GM18507 (cell line): Measurements from ENCODE around the gene GDF15.

Source experiments
- DNase-seq: peaks from one replicate; pipeline ENCODE4 v3.0.0; 2011; ENCODE audit warnings: low read depth; ENCODE audit not compliant: insufficient read length; ENCODE audit errors: extremely low spot score
- FAIRE-seq: peaks from 2 replicates; lab custom pipeline; 2011; peaks lifted over from hg19 to GRCh38; lab: Jason Lieb, UNC

Gene GDF15

GRCh38 chr19:18426416-18426767 lies 40.4 kb downstream of the GDF15 start:
- FAIRE-seq (no peak), DNase-seq (no peak)

DNA sequence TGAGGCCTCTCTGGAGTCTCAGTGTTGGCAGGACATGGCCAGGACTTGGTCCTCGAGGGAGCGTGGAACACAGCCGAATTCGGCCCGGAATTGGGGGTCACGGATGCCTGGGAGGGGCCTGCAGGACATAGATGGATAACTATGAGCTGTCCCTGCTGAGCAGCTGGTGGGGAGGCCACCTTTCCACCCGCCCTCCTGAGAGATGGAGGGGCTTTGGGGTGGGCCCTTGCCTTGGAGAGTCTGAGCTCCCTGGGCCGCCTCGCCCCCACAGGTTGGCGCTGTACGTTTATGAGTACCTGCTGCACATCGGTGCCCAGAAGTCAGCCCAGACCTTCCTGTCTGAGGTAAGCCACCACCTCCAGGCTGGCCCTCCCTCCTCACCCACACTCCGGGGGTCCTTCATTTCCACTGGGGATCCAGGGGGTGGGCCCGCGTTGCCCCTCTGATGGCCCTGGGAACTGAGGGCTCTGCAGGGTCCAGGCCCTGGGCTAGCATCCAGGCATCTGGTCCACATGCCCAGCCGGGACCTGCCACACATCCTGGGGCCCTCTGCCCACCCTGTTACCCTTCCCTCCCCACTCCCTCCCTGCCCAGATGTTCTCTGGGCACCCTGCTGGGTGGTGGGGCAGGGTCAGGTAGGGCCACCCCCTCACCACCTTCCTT lies 41.3 kb downstream of the GDF15 start:
- FAIRE-seq (no peak), DNase-seq (no peak)

GRCh38 chr19:18427743-18428113 lies 41.8 kb downstream of the GDF15 start:
- DNase-seq (no peak), FAIRE-seq (no peak)

- no peak for FAIRE-seq
- no peak for DNase-seq
These were observed 42.3 kb downstream of the GDF15 start for GRCh38 chr19:18428173-18428786.

GRCh38 chr19:18428787-18429674 lies 43.1 kb downstream of the GDF15 start:
- DNase-seq (peak; percentile 74), FAIRE-seq (peak; percentile 93)

DNA sequence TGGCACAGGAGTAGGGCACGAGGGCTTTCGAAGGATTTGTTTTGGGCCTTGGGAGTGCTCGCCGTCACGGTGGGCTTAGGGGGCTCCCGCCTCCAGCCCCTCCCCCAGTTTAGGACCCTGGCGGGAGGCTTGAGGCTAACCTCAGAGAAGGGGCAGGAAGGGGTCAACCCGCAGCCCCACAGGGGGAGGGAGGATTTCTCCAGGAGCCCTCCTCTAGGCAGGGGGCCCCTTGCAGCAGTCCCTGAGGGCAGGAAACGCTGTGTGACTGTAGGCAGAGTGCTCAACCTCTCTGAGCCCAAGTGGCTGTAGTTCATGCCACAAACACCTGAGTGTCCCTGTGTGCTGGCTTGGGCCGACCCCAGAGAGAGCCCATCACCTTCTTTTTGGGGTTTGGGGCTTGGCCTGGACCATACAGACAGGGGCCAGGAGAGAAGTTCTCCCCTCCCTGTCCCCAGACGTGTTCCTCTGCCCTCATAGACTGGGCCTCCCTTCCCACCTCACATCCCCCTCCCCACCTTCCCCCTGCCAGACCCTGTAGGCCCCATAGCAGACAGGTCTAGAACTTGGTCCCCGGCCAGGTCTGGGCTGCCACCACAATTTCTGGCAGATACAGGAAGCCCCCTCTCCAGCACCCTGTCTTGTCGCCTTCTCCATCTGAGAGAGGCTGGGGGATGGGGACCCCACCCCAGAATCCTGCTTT lies 43.9 kb downstream of the GDF15 start:
- DNase-seq (no peak), FAIRE-seq (peak; percentile 53)

DNA sequence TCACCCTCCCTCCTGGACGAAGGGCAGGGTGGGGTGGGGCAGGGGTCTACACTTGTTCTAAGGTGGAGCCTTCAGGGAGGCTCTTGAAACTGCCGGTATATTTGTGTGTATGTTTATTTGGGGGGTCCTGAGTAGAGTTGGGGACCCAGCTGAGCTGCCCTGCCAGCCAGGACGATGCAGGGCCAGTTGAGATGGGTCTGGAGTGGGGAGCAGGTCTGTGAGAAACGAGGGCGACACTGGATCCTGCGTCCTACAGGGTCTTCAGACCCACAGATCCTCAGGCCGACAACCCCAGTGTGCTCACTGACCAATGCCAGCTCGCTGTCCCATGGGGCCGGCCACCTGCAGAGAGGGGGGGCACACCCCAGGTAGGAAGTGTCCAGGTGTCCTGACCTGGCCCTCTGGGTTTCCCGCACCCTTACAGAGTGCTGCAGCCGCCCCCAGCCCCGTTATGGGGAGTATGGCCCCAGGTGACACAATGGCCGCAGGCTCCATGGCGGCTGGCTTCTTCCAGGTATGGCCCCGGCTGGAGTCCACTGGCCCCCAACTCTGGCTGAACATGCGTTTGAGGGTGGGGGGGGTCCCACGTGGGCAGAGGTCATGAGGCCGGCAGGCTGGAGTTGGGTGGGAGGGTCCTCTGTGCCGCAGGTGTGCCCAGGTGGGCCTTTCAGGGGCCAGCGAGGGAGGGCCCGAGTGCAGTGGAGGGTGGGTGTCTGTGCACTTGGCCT lies 44.6 kb downstream of the GDF15 start:
- DNase-seq: no peak

DNA sequence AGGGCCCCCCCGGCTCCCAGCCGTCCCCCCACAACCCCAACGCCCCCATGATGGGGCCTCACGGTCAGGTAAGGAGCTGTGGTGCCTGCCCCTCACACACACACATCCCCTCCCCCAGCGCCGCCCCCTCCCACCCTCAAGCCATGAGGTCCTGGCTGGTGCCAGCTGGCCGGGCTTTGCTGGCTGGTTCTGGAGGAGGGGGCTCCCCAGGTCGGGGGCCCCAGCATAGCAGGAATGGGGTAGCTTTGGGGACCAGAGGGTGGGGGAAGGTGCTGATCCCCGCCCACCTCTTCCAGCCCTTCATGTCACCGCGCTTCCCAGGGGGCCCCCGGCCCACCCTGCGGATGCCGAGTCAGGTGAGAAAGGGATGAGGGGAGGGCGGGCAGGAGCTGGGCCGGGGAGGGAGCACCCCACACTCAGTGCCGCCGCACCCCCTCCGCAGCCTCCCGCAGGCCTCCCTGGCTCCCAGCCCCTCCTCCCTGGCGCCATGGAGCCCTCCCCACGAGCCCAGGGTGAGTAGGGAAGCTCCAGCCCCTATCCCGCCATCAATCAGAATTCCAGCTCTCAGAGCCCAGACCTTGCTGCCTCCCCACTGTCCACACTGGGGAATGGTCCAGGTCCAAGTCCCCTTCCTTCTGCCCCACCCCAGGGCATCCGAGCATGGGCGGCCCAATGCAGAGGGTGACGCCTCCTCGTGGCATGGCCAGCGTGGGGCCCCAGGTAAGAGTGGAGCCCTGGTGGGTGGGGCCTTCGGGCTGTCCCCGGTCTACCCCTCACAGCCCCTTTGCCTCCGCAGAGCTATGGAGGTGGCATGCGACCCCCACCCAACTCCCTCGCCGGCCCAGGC lies 45.6 kb downstream of the GDF15 start:
- DNase-seq (no peak), FAIRE-seq (no peak)

More for the DNA sequence above, 44.6 kb downstream of the GDF15 start:
- FAIRE-seq: no peak

DNA sequence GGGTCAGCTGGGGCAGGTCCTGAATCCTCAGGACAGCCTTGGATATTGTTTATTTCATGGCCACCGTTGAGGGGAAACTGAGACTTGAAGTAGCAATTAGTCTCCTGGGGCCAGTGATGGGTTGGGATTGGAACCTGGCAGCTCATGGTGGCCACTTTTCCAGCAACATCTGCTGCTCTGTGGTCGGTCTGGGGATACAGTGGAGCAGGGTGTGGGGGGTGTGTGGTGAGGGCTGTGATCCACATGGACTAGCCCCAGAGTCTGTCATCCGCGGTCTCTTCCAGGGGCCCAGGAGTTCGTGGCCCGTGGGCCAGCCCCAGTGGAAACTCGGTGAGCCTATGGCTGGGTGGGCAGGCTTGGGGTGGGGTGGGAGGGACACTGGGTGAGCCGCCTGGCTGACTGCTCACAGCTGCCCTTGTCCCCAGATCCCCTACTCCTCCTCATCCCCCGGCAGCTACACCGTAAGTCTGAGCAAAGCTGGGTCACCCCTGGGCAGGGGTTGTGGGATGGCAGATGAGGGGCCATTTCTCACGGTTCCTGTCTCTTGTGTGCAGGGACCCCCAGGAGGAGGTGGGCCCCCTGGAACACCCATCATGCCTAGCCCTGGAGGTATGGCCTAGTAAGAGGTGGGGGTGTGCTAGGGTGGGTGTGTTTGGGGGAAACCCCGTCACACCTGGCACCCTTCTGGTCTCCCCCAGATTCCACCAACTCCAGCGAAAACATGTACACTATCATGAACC lies 46.5 kb downstream of the GDF15 start:
- FAIRE-seq: no peak

DNA sequence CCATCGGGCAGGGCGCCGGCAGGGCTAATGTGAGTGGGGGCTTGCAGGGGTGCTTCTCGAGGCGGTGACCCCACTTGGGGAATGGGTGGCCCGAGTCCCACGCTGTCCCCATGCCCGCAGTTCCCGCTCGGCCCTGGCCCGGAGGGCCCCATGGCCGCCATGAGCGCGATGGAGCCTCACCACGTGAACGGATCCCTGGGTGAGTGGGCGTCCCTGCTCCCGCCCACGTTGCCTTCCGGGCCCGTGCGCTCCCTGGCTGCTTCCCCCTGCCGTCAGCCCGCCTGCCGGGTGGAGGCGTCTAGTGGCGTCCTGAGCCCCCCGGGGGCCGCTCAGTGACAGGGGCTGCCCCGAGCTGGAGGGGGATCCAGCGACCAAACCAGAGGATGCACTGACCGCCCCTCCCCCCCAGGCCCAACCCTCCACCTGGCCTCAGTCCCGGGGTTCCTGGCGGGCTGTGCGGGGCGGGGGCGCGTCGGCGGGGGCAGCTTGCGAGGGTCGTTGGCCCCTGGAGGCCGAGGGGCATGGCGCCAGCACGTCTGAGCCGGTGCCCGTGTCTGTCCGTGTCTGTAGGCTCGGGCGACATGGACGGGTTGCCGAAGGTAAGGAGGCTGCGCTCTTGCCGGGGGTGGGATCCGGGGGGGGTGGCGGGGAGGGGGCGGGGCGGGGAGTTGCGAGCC lies 47.2 kb downstream of the GDF15 start:
- DNase-seq (no peak), FAIRE-seq (peak; percentile 90)

More for the DNA sequence above, 46.5 kb downstream of the GDF15 start:
- no peak for DNase-seq

DNA sequence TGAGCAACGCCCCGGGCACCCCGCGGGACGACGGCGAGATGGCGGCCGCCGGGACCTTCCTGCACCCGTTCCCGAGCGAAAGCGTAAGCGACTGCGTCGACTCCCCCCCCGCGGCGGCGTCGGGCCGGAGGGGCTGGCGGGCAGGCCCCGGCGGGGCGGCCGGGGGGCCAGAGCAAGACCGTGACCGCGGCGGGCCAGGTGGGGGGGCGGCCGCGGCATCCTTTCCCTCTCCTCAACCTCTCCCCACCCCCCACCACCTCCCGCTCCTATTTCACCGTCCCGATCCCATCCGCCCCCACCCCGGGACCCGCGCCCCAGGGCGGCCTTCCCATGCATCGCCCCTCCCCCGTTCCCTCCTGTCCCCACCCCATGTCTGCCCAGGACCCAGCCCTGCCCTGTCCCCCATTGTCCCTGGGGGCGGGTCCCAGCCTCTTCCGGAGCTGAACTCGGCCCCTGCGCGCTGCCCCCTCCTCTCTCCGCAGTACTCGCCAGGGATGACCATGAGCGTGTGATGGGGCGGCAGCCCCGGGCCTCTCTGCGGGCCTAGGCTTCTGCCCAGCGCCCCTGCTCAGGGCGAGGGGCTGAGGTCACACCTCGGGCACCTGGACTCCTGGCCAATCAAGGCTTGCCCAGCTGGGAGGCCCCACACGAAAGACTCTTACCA lies 47.9 kb downstream of the GDF15 start:
- DNase-seq (no peak), FAIRE-seq (no peak)

GRCh38 chr19:18434411-18435175 lies 48.6 kb downstream of the GDF15 start:
- no peak for DNase-seq
- no peak for FAIRE-seq

DNA sequence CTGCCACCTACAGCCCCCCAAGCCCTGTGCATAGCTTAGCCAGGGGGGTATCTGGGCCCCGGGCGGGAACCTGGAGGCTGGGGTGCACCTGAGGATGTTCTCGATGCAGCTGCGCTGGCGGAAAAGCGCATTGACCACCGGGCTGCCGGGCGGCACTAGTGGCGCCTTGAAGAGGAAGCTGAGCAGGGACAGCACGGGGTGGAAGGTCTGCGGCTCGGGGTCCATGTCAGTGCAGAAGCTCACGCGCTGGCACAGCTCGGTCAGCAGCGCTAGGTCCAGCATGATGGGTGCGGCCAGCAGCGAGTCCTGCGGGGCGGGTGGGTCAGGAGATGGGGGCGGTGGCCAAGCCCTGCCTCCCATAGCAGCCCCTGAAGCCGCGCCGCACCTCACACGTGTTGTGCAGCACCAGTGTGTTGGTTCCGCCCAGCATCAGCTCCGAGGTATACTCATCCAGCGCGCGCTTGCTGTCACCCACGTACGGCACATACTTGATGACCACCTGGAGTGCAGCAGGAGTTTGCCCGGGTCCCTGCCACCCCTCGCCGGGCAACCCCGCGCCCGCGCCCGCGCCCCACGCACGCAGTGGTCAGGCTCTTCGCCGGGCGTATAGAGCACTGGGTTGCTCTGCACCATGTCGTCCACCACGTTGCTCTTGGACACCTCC lies 49.4 kb downstream of the GDF15 start:
- FAIRE-seq (no peak), DNase-seq (no peak)

DNA sequence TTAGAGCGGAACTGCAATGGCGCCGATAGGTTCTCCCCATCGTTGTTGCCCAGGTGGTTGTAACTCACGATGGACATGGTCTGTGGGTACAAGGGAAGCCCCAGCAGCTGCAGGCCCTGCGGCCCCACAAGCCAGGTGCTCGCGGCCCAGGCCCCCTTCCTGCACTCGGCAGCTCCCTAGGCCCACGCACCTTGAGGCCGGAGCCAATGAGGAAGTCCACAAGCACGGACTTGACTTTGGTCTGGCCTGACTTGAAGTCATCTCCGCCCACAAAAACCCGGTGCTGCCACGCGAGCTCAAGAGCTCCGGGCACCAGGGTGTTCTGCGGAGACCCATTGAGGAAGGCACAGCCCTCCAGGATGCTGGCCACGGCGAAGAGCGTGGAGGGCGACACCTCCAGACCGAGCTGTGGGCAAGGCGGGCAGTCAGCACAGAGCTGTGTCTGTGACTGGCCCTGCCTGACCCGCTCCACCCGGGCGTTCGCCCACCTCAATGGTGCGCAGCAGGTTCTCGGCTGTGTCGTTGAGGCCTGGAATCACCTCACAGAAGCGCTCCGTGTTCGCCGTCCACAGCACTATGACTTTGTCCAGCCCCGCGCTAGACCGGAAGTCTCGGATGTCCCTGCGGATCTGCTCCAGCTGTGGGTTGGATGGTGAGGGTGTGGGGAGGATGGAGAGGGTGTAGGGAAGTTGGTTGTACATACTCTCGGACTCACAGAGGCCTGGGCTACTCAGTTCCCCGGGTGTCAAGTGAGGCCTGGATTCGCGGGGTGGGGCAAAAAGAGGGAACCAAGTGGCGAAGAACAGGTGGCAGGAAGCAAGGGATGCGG lies 50.1 kb downstream of the GDF15 start:
- FAIRE-seq: no peak
- no peak for DNase-seq
